Right ventricle myocardium superior (tissue), 1 donor: ENCODE results near the gene TBC1D5. TPM values are rescaled to one million over a fixed set of nuclear protein-coding genes. Genes with fewer than 3 reads are reported as not detected.
"Not testable (repeated sequence)": the region's sequence is repeated elsewhere in the genome, so short reads cannot be mapped to it uniquely, and the experiment has no call there.

ENCODE experiments used
- ATAC-seq: fragments of 200-7000 bp; cut with Tn5 transposase; one replicate; pipeline ENCODE4 v1.9.1; 2020; ENCODE audit warnings: mild to moderate bottlenecking; ENCODE audit not compliant: poor library complexity
- DNase-seq: peaks from one replicate; pipeline ENCODE4 v3.0.0-alpha.2; 2020
- intact Hi-C: fragments of 100-400 bp; cut with DNase I; formaldehyde crosslinking; loops from one replicate; pipeline ENCODE4 v1.11.2; 2022
- total RNA-seq: library from RNA; stranded (reverse); fragmentation: NEBNext Ultra II Directional; extraction: Animal tissue kit (Norgen Biotek cat#: 25700); gene quantifications from one replicate; pipeline ENCODE4 v1.2.1, GENCODE V29; 2021
- donor health status: DM: no; HTN: yes; CAD: no; lungs with severe emphysema.

The TBC1D5 gene
- total RNA-seq, 1 donor from 2014 or later: 28.2 TPM

DNA sequence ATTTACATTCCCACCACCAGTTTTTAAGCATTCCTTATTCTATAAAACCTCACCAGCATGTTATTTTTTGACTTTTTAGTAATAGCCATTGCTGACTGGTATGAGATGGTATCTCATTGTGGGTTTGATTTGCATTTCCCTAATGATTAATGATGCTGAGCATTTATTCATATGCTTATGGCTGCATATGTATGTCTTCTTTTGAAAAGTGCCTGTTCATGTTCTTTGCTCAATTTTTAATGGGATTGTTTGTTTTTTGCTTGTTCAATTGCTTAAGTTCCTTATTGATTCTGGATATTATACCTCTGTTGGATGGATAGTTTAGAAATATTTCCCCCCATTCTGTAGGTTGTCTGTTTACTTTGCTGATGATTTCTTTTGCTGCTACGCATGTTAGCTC lies 16.1 kb downstream of the TBC1D5 start:
- no peak for DNase-seq
- no peak for ATAC-seq
- intact Hi-C loops: no loop called here

DNA sequence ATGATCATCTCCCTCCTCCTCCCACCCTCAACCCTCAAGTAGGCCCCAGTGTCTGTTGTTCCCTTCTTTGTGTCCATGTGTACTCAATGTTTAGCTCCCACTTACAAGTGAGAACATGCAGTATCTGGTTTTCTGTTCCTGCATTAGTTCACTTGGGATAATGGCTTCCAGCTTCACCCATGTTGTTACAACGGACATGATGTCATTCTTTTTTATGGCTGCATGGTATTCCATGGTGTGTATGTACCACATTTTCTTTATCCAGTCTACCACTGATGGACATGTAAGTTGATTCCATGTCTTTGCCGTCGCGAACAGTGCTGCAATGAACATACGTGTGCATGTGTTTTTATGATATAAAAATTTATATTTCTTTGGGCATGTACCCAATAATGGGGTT lies 16.6 kb downstream of the TBC1D5 start:
- DNase-seq, ATAC-seq, intact Hi-C loops: not testable (repeated sequence)

DNA sequence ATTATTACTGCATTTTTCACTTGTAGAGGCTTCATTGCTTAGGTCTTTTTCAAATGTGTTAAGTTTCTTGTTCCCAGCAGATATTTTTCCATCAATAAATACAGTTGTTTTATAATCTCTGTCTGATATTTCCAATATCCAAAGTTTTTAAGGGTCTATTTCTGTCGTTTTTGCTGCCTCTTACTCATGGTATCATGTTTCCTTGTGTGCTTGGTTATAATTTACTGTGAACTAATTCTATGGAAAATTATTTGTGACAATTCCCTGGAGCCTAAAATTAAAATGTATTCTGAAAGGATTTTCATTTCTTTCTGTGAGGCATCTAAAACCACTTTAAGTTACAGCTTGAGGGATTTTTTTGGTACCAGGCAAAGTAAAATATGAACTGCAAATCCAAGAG lies 17.5 kb downstream of the TBC1D5 start:
- intact Hi-C loops: no loop called here
- no peak for ATAC-seq

DNA sequence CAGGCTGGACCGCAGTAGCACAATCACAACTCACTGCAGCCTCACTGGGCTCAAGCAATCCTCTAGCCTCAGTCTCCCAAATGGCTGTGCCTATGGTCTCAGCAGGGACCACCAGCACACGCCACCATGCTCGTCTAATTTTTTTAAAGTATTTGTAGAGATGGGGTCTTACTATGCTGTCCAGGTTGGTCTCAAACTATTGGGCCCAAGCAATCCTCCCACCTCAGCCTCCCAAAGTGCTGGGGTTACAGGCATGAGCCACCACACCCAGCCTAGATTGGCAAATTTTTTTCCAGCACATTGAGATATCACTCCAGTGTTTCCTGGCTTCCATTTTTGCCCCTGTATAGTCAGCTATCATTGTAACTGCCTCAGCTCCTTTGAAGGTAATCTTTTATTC lies 18.3 kb downstream of the TBC1D5 start:
- intact Hi-C loops: no loop called here
- no peak for DNase-seq
- no peak for ATAC-seq

More for the DNA sequence above, 17.5 kb downstream of the TBC1D5 start:
- DNase-seq: no peak

DNA sequence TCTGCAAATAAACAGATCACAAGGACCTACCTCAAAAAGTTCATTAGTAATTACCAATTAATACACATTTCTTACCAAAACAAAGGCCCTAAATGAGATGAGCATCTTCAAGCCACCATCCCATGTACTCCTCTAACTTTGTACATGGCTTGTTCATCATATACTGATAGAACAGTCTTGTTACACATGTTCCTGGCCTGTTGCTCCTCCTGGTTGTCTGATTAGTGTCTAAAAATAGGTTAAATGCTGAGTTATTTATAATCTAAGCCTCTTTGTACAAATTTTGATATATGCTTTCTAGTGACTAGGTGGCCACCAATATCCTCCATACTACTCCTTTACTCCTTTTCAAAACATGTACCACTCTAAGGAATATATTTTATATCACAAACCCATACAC lies 25.0 kb downstream of the TBC1D5 start:
- peak; percentile 60 for ATAC-seq
- intact Hi-C loops: no loop called here
- DNase-seq: no peak

DNA sequence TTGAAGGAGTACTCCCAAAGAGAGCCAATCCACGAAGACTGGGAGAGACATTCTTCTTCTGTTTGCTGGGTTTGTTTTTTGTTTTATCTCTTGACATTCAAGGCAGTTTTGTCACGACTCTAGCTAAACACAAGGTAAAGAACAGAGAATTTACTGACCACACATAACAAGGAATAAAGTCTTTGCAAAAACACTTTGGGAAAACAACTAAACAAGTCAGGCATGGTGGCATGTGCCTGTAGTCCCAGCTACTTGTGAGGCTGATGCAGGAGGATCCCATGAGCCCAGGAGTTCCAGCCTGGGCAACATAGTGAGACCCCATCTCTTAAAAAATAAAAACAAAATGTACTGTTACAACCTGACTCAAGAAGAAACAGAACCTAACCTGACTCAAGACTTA lies 28.0 kb downstream of the TBC1D5 start:
- ATAC-seq (no peak), DNase-seq (no peak)
- intact Hi-C loops: no loop called here

DNA sequence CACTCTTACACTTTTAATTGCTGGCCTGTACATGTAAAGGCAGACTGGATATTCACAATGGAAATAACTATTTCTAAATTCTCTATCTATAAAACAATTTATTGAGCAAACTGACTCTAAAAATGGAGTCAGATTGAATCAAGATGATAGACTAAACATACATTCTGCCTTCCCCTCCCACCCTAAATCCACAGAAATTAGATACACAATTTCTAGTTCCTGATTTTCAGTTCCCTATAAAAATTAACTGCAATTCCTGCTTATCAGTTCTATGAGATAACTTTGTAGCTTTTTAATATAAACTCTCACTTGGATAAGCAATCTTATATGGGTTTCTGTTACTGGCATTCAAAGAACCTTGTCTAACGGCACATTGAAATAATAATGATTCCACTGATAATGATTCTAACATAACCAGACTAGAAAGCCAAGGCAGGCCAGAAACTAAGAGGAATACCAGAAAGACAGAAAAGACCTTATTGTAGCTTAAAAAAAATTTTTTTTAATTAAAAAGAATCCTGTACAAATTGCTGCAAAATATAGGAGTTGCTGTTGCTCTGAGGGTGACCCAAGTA lies 33.1 kb downstream of the TBC1D5 start:
- intact Hi-C loops: no loop called here
- DNase-seq (no peak), ATAC-seq (no peak)

DNA sequence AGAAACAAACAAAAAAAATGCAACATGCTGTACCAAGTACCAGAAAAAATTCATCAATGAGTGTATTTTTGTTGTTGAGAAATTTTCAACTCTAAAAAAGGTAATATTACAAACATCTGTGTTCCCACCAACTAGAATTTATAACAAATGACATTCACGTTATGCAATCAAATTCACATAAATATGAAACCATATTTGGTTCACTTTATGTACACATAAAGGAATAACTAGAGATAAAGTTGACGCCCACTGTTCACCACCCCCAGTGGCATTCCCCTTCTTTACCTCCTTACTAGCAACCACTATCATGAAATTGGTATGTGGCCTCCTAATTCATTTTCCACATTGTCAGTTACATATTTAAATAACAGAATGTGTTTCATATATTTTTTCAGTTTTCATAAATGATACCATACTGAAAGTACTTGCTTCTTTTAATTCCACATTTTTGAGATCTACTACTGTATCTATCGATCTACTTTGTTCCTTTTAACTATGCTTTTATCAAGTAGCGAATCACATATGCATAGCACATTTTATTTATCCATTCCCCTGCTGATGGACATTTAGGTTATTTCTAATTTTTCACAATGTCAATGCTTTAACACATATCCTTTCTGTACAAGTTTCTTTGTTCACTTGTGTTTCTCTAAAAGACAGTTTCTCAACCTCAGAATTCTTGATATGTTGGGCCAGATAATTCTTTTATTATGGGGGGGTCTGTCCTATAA lies 34.5 kb downstream of the TBC1D5 start:
- no peak for DNase-seq
- no peak for ATAC-seq
- intact Hi-C loops: no loop called here

DNA sequence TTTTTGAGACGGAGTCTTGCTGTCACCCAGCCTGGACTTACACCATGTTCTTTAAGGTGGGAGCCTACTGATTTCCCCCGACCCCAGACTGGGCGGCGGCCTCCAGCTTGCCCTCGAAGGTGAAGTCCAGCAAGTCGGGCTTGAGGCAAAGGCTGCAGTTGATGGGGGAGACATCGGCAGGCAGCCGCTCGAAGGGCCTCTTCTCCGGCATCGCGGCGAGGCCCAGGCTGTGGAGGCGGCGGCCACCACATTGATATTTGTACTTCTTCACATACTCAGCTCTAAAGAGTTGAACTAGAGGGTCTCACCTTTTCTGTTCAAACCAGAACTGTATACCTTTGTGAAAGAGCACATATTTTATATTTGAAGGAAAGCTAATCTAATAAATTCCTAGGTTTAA lies 36.4 kb downstream of the TBC1D5 start:
- ATAC-seq, DNase-seq, intact Hi-C loops: not testable (repeated sequence)

DNA sequence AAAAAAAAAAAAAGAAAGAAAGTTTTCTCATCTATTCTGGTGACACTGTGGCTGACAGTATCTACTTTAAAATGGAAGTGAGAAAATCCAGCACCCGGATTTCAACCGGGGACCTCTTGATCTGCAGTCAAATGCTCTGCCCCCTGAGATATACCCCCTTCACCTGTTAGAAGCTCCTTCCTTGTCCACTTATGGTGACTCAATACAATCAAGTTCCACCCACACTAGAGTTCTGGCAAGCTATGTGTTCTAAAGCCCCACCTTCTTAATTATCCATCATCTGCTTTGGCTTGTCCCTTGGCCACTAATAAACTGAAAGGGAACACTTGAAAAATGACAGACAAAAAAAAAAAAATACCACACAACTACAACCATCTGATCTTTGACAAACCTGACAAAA lies 42.6 kb downstream of the TBC1D5 start:
- ATAC-seq, intact Hi-C loops, DNase-seq: not testable (repeated sequence)

DNA sequence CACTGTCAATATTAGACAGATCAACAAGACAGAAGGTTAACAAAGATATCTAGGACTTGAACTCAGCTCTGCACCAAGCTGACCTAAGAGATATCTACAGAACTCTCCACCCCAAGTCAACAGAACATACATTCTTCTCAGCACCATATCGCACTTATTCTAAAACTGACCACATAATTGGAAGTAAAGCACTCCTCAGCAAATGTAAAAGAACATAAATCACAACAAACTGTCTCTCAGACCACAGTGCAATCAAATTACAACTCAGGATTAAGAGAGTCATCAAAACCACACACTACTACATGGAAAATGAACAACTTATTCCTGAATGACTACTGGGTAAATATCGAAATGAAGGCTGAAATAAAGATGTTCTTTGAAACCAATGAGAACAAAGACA lies 46.8 kb downstream of the TBC1D5 start:
- DNase-seq, ATAC-seq, intact Hi-C loops: not testable (repeated sequence)

DNA sequence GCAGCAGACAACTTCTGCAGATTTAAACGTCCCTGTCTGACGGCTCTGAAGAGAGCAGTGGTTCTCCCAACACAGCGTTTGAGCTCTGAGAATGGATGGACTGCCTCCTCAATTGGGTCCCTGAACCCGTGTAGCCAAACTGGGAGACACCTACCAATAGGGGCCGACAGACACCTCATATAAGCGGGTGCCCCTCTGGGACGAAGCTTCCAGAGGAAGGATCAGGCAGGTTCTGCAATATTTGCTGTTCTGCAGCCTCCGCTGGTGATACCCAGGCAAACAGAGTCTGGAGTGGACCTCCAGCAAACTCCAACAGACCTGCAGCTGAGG lies 48.8 kb downstream of the TBC1D5 start:
- intact Hi-C loops, ATAC-seq, DNase-seq: not testable (repeated sequence)

DNA sequence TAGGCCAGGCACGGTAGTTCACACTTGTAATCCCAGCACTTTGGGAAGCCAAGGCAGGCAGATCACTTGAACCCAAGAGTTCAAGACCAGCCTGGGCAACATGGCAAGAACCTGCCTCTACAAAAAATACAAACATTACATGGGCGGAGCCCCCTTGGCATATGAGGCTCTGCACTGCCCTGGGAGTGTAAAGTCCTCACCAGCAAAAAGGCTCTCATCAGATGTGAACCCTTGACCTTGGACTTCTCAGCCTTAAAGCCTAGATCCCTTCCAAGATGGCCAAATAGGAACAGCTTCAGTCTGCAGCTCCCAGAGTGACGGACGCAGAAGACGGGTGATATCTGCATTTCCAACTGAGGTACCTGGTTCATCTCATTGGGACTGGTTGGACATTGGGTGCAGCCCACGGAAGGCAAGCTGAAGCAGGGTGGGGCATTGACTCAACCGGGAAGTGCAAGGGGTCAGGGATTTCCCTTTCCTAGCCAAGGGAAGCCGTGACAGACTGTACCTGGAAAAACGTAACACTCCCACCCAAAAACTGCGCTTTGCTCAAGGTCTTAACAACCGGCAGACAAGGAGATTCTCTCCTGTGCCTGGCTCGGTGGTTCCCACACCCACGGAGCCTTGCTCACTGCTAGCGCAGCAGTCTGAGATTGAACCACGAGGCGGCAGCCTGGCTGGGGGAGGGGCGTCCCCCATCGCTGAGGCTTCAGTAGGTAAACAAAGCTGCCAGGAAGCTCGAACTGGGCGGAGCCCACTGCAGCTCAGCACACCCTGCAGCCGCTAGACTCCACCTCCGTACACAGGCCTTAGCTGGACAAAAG lies 49.4 kb downstream of the TBC1D5 start:
- ATAC-seq, intact Hi-C loops, DNase-seq: not testable (repeated sequence)

DNA sequence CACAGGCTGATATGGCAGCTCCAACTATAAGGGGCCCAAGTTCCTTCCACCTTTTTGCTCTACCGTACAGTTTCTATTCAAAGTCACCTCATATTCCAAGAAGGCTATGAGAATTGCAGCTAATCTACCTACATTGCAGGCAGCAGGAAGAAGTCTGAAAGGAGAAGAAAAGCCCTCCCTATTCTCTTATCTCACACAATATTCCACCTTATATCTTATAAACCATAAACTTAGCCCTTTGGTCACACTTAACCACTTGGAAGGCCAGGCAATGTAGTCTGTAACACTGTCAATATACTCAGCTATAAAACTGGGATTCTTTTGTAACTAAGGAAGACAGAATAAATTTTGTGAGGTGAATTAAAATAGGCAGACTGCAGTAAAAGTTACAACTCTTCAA lies 54.9 kb downstream of the TBC1D5 start:
- intact Hi-C loops: no loop called here
- DNase-seq (no peak), ATAC-seq (no peak)

DNA sequence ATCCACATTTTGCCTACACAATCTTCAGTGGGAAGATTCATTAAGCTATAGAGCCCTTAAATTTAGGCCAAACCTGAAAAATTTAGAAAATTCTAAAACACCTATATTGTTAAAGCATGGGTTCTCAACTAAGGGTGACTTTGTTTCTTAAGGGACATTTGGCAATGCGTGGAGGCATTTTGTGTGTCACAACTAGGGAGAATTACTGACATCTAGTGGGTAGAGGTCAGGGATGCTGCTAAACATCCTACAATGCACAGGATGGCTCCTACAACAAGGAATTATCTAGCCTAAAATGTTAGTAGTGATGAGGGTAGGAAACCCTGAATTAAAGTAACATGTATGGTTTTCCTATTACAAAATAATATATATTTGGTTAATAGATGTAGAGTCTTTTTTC lies 55.8 kb downstream of the TBC1D5 start:
- no peak for DNase-seq
- peak; percentile 80 for ATAC-seq
- intact Hi-C loops: no loop called here

DNA sequence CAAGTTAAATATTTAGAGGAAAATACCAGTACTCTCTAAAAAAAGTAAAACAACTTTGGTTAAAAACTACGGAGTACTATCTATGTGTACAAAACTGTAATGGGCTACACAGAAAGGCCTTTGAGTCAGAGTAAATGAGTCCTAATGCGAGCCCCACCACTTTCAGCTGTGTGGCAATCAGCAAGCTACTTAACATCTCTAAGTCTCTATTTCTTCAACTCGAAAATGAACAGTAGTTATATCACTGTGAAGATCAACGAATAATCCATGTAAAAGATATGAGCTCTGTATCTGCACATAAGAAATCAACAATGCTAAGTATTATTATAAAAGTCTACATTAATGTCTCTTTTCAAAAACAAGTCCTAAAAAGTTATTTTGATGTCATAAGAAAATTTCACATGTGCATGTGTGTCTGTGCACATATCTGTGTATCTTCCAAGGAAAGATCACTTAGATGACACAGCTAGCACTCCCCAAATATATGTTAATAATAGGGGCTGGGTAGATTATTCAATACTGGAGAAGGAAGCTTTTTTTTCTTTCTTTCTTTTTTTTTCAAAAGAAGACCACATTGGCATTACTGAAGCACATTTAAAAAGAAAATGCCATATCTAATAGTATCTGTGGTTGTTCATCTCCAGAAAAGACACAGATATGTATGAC lies 58.8 kb downstream of the TBC1D5 start:
- intact Hi-C loops: no loop called here
- DNase-seq (no peak), ATAC-seq (no peak)

DNA sequence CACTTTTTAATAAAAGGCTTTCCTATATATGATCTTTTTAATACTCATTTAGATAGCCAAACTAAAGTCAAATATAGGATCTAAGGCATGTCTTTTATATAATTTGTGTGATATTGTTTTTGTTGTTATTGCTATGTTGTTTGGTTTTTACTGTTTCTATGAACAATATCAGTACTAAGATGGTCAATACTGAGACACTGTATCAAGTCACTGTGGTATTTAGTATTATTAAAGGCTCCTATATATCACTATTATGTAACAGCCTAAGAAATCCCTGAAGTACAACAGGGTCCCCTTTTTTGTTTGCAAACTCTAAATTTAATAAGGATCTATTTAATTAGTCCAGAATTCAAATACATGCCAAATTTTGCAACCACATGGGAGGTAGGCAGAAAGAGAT lies 61.9 kb downstream of the TBC1D5 start:
- intact Hi-C loops: no loop called here
- DNase-seq (no peak), ATAC-seq (no peak)

DNA sequence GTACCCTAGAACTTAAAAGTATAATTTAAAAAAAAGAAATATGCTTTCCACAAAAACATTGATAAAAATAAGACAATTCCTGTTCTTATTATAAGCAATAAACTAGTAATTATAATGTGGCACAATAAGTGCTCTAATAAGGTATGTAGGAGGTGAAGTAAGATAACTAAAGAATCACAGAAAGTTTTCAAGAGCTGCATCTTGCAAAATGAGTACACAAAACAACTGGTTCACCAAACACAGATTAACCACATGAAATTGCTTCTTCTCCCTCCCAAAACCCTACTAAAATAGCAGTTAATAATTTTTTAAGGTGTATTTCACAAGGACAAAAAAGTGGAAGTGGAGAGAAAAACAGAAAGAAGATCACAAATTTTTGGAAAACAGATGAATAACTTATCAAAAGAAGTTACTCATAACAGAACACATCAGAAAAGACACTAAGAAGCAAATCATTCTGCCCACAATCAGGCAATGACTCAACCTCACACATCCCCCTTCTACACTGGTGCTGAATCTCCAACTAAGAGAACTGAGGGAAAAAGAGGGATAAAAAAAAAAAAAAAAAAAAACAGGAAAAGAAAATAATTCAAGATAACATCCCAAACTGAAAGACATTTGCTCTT lies 64.2 kb downstream of the TBC1D5 start:
- ATAC-seq (no peak), DNase-seq (no peak)
- intact Hi-C loops: no loop called here
